ENCODE data around the gene CFAP299. TPM values are rescaled to one million over a fixed set of nuclear protein-coding genes. Genes with fewer than 3 reads are reported as not detected.

CFAP299 gene
- total RNA-seq, 4 donors from 2014 or later = 0.84 to 2.5 (median 2.2) TPM; not detected in 1

GRCh38 chr4:80921441-80921840, 585.9 kb downstream of the CFAP299 start:
- H3K4me3 ChIP-seq = no peak overlapping the region
- H3K9me3 ChIP-seq = no peaks in the 10 kb centered on the region
- H3K27me3 ChIP-seq = no peaks in the 10 kb centered on the region
- H3K36me3 ChIP-seq = no peaks in the 10 kb centered on the region
- TF ChIP-seq EP300 (IDR thresholded peaks at IDR 0.05) (no peak), POLR2A (IDR thresholded peaks at IDR 0.05; ENCODE audit: low read depth) (no peak), CTCF (IDR thresholded peaks at IDR 0.05) (no peak), POLR2AphosphoS5 (IDR thresholded peaks at IDR 0.05) (no peak)
- intact Hi-C loops (cut with DNase I) = no loop called here
- no peak overlapping the region for H3K27ac ChIP-seq (replicated peaks in 1 of 4)
- no peaks in the 10 kb centered on the region for H3K4me1 ChIP-seq
- DNase-seq (ENCODE audit: extremely low spot score) = no peak
- 58% methylated on average over 2 of the region's 2 CpGs for WGBS

- TF ChIP-seq POLR2A (IDR thresholded peaks at IDR 0.05; ENCODE audit: low read depth) = no peak
- TF ChIP-seq EP300 (IDR thresholded peaks at IDR 0.05) = no peak
- TF ChIP-seq CTCF (IDR thresholded peaks at IDR 0.05) = no peak
- no peak for TF ChIP-seq POLR2AphosphoS5 (IDR thresholded peaks at IDR 0.05)
- intact Hi-C loops (cut with DNase I) = no loop called here
- no peak for DNase-seq (ENCODE audit: extremely low spot score)
- 81% methylated on average over 2 of the region's 2 CpGs for WGBS
- no peak overlapping the region for H3K27ac ChIP-seq (replicated peaks in 1 of 4)
- no peaks in the 10 kb centered on the region for H3K27me3 ChIP-seq
- H3K9me3 ChIP-seq = no peaks in the 10 kb centered on the region
- no peaks in the 10 kb centered on the region for H3K36me3 ChIP-seq
- H3K4me1 ChIP-seq = no peaks in the 10 kb centered on the region
- H3K4me3 ChIP-seq = no peak overlapping the region
Observed at GRCh38 chr4:80922941-80923340, 587.4 kb downstream of the CFAP299 start.

GRCh38 chr4:80925293-80925692, 589.8 kb downstream of the CFAP299 start:
- Histone ChIP-seq H3K4me1 (no peaks in the 10 kb centered on the region), H3K4me3 (no peak overlapping the region), H3K36me3 (no peaks in the 10 kb centered on the region), H3K27ac (replicated peaks in 1 of 4) (no peak overlapping the region), H3K9me3 (no peaks in the 10 kb centered on the region), H3K27me3 (no peaks in the 10 kb centered on the region)
- no peak for DNase-seq (ENCODE audit: extremely low spot score)
- TF ChIP-seq POLR2A (IDR thresholded peaks at IDR 0.05; ENCODE audit: low read depth) (no peak), POLR2AphosphoS5 (IDR thresholded peaks at IDR 0.05) (no peak), CTCF (IDR thresholded peaks at IDR 0.05) (no peak), EP300 (IDR thresholded peaks at IDR 0.05) (no peak)
- intact Hi-C loops (cut with DNase I) = no loop called here
- WGBS = 94% methylated on average over 1 of the region's 1 CpG

GRCh38 chr4:80926446-80926845, 590.9 kb downstream of the CFAP299 start:
- no peak for DNase-seq (ENCODE audit: extremely low spot score)
- WGBS = 63% methylated on average over 1 of the region's 1 CpG
- TF ChIP-seq CTCF (IDR thresholded peaks at IDR 0.05) (no peak), EP300 (IDR thresholded peaks at IDR 0.05) (no peak), POLR2A (IDR thresholded peaks at IDR 0.05; ENCODE audit: low read depth) (no peak), POLR2AphosphoS5 (IDR thresholded peaks at IDR 0.05) (no peak)
- no peak overlapping the region for H3K4me3 ChIP-seq
- intact Hi-C loops (cut with DNase I) = no loop called here
- H3K9me3 ChIP-seq = no peaks in the 10 kb centered on the region
- no peaks in the 10 kb centered on the region for H3K36me3 ChIP-seq
- no peaks in the 10 kb centered on the region for H3K27me3 ChIP-seq
- no peak overlapping the region for H3K27ac ChIP-seq (replicated peaks in 1 of 4)
- H3K4me1 ChIP-seq = no peaks in the 10 kb centered on the region

GRCh38 chr4:80926891-80927290, 591.4 kb downstream of the CFAP299 start:
- no peaks in the 10 kb centered on the region for H3K27me3 ChIP-seq
- TF ChIP-seq POLR2AphosphoS5 (IDR thresholded peaks at IDR 0.05) (no peak), EP300 (IDR thresholded peaks at IDR 0.05) (no peak), CTCF (IDR thresholded peaks at IDR 0.05) (no peak), POLR2A (IDR thresholded peaks at IDR 0.05; ENCODE audit: low read depth) (no peak)
- H3K36me3 ChIP-seq = no peaks in the 10 kb centered on the region
- no peaks in the 10 kb centered on the region for H3K4me1 ChIP-seq
- H3K9me3 ChIP-seq = no peaks in the 10 kb centered on the region
- WGBS = 96% methylated on average over 1 of the region's 1 CpG
- no peak overlapping the region for H3K4me3 ChIP-seq
- intact Hi-C loops (cut with DNase I) = no loop called here
- no peak for DNase-seq (ENCODE audit: extremely low spot score)
- no peak overlapping the region for H3K27ac ChIP-seq (replicated peaks in 1 of 4)

Data from esophagus muscularis mucosa (tissue), 4 donors.